ENCODE data around the gene SMIM26.
"Not testable (repeated sequence)": the region's sequence is repeated elsewhere in the genome, so short reads cannot be mapped to it uniquely, and the experiment has no call there.

Gene SMIM26

GRCh38 chr20:18566892-18567738 lies at the start of gene SMIM26:
Gene SMIM26 (plus strand): TSS chr20:18567432. CDS start chr20:18567479, 47 bp downstream.
- peak; percentile 99 for ATAC-seq

GRCh38 chr20:18522066-18522465 lies 45.2 kb upstream of the SMIM26 start:
- not testable (repeated sequence) for ATAC-seq

- ATAC-seq: no peak
These were observed 44.2 kb upstream of the SMIM26 start for GRCh38 chr20:18523066-18523465.

DNA sequence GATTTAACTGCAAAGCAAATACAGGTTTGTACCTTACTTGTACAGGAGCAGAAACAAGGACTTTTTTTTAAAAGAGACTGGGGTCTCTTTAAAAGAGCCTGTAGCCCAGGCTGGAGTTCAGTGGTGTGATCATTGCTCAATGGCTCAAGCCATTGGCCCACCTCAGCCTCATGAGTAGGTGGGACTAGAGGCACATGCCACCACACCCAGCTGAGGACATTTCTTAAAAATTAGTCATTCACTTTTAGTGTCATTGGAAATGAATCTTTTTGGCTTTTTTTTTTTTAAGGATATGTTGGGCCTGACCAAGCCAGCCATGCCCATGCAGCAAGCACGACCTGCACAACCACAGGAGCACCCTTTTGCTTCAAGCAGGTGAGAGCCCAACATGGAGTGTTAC lies 42.6 kb upstream of the SMIM26 start:
- ATAC-seq: no peak

- ATAC-seq: not testable (repeated sequence)
These were observed 40.5 kb upstream of the SMIM26 start for GRCh38 chr20:18526761-18527160.

DNA sequence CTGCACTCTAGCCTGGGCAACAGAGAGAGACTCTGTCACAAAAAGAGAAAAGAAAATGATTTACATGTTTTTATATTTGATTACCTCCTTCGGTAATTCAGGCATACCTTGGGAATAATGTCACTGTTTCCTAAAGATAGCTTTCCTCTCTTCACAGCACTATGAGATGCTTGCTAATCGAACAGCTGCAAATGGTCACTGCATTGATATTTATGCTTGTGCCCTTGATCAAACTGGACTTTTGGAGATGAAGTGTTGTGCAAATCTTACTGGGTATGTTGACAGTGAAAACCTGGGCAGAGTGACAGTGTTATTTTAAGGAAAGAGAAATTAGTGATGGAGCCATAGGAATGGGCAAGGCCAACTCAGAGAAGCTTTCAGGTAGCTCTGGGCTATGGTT lies 39.9 kb upstream of the SMIM26 start:
- no peak for ATAC-seq

DNA sequence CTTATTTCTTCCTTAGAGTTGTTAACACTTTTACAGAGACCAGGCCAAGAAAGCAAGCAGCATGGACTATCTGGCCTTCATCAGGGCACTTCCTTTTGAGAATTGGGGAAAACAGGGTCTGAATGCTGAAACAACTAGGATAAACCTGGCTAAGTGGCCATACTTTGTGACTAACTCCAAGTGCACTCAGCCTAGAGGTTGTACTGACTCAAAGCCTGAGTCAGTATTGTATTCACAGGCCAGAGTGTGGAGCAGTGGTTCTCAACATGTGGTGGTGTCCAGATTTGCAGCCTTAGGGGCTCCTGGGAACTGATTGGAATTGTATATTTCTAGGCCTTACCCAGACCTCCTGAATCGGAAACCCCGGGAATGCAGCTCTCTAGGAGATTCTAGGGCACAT lies 39.4 kb upstream of the SMIM26 start:
- no peak for ATAC-seq

- no peak for ATAC-seq
These were observed 38.2 kb upstream of the SMIM26 start for GRCh38 chr20:18529041-18529440.

- ATAC-seq: no peak
These were observed 34.6 kb upstream of the SMIM26 start for GRCh38 chr20:18532626-18533025.

GRCh38 chr20:18533491-18533890 lies 33.7 kb upstream of the SMIM26 start:
- no peak for ATAC-seq

- no peak for ATAC-seq
These were observed 33.1 kb upstream of the SMIM26 start for GRCh38 chr20:18533978-18534644.

DNA sequence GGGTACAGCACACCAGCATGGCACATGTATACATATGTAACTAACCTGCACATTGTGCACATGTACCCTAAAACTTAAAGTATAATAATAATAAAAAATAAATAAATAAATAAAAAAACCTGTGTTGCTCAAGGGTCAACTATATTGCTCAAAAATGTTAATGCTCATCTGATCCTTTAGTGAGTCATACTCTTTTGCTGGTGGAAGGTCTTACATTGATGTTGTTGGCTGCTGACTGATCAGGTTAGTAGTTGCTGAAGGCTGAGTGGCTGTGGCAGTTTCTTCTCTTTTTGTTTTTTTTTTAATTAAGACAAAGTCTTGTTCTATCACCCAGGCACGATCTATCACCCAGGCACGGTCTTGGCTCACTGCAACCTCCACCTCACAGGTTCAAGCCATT lies 29.6 kb upstream of the SMIM26 start:
- ATAC-seq: no peak

- no peak for ATAC-seq
These were observed 25.5 kb upstream of the SMIM26 start for GRCh38 chr20:18541741-18542140.

DNA sequence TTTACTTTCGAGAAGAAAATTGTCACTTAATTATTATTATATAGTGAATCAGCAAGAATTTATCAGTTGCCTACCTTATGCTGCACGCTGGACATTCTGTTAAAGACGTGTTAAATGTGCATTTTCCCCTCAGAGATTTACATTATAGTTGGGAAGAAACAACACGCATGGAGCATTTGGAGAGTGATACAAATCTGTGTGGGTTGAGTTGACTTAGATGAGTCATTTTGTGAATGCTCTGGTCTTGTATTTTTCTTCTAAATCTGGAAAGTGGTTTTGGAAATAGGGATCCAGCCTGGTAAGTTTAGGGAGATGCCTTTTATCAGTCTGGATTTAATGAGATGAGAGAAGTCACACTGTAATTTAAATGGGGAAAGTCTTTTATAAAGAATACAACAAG lies 24.0 kb upstream of the SMIM26 start:
- no peak for ATAC-seq

DNA sequence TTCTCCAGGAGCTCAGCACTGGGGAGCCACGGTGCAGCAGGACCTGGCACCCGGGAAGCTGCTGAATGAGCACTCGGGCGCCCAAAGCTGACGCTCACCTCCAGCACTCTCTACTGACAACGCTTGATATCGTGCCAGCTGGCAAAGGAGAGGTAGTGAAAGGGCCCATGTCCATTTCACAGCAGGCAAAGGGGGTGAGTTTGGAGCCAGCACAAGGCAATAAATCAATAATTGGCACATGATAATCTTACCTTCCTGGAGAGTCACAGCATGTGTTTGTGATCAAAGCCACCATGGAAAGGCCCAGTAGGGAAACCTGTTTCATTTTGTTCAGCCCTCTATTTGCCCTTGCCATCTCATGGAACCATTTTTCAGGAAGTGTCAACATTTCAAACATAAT lies 23.3 kb upstream of the SMIM26 start:
- no peak for ATAC-seq

GRCh38 chr20:18545566-18545965 lies 21.7 kb upstream of the SMIM26 start:
- ATAC-seq: no peak

GRCh38 chr20:18548465-18548864 lies 18.8 kb upstream of the SMIM26 start:
- no peak for ATAC-seq

DNA sequence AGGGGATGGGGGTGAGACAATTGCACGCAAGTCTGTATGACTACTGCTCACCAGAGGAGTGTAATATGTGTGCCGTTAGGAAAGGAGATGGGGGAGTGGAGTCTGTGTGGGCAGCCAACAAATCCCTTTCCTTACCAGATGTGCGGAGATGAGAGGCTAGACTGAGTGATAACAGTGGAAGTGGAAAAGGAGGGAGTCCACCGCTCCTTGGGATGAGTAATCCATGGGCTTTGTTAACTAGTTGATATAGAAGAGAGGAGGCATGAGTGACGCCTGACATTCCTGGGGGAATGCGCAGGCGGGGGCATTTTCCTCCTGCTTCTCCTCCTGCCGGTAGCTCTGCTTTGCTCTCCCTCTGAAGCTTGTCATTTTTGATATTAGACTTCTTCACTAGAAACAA lies 13.5 kb upstream of the SMIM26 start:
- ATAC-seq: no peak

- no peak for ATAC-seq
These were observed 483 bp downstream of the SMIM26 start for GRCh38 chr20:18567739-18568091.

DNA sequence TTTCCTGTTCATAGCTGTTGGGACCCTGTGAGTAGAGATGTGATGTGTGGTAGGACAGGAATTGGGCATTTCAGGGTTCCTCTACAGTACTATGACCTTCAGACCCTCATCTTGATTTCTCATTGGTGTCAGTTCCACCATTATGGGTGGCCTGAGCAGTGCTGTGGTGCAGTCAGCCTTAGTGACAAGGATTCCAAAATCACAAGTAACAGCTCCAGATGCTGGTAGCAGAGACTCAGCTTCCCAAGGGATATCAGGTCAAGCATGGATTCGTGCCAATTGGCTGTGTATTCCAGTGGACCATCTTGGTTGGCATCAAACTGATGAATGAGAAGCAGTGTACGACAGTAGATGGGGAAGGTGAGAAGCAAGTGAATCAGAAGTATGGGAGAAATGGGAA lies 3.8 kb downstream of the SMIM26 start:
- ATAC-seq: no peak

DNA sequence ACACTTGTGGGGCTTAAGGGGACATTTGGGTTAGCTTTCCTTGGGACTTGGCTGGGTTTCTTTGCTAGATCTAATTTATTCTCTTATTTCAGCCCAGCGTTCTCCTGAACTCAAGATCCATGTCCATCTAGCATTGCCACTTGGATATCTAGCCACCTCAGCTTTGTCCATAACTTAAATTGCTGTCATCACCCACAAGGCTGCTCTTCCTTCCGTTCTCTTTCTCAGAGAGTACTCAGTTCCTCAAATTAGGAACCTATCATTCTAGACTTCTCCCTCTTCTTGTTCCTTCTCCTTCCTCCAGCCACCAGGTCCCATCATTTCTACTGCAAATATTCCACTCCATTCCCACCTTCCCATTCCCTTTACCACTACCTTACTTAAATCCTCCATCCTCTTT lies 4.3 kb downstream of the SMIM26 start:
- ATAC-seq: no peak

DNA sequence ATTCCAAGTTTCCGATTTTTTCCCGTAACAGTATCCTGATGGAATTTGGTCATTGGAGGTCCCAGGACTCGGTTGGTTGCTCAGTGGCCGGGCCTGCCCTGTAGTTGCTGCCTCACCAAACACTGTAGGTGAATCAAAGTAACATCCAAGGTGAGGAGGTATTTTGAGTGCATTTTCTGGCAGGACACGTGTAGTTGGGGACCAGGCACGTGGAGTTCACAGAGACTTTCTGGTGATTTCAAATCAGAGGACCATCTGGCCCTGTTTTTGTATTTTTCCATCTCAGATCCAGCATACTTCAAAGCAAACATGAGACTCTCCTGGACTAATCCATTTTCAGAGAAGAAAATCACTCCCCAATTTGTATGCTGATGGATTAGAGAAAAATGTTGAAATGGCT lies 10.7 kb downstream of the SMIM26 start:
- ATAC-seq: no peak

DNA sequence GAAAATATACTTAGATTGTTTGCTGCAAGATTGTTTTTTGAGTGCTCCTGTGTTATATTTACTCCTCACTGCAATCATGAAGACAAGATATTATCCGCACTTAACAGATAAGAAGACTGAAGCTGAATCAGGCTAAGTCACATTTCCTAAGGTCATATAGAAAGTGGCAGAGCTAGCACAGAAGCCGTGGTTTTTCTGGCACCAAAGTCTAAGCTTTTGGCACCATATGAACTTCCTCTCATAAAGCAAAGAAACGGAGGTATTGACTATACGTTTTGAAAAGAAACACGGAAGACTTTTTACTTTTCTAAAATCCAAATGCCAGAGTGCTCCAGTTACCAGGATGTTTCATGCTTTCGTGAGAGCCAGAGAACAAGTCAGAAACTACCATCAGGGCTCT lies 11.3 kb downstream of the SMIM26 start:
- ATAC-seq: no peak

GRCh38 chr20:18580012-18580411 lies 12.8 kb downstream of the SMIM26 start:
- no peak for ATAC-seq

DNA sequence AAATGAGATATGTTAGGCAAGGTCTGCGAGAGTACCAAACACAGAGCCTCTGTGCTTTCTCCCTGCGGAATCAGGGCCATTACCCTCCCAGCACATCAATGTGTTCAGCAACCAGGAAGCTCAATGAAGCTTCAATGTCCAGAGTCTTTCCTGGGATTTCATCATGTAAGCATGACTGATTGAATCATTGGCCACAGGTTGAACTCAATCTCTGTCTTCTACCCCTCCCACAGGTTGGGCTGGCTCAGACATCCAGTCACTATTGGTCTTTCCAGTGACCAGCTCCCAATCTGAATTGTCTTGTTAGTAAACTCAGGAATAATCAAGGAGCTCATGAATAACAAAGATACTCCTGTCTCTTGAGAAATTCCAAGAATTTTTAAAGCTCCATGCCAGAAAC lies 17.9 kb downstream of the SMIM26 start:
- no peak for ATAC-seq

Measured in activated CD4-positive, CD25-positive, alpha-beta regulatory T cell treated with anti-CD3 and anti-CD28 coated beads, Interleukin-2, amount 50 U/mL, for 24 hours (primary cell).